Upper lobe of right lung (tissue), 1 donor: ENCODE results near the gene MIDN. TPM values are rescaled to one million over a fixed set of nuclear protein-coding genes. Genes with fewer than 3 reads are reported as not detected.
"Not testable (repeated sequence)": the region's sequence is repeated elsewhere in the genome, so short reads cannot be mapped to it uniquely, and the experiment has no call there.

ENCODE experiments used
- ATAC-seq: fragments of 200-7000 bp; cut with Tn5 transposase; one replicate; pipeline ENCODE4 v1.9.1; 2020; ENCODE audit warnings: mild to moderate bottlenecking, moderate library complexity
- DNase-seq: peaks from one replicate; pipeline ENCODE4 v3.0.0-alpha.2; 2020
- H3K27ac ChIP-seq: fragments of 200-600 bp; one replicate; pipeline ENCODE4 v1.8.0; 2022
- H3K27me3 ChIP-seq: fragments of 200-600 bp; one replicate; pipeline ENCODE4 v1.8.0; 2022; ENCODE audit warnings: mild to moderate bottlenecking
- H3K36me3 ChIP-seq: fragments of 200-600 bp; one replicate; pipeline ENCODE4 v1.8.0; 2022
- H3K4me1 ChIP-seq: fragments of 200-600 bp; one replicate; pipeline ENCODE4 v1.8.0; 2022
- H3K4me3 ChIP-seq: fragments of 200-600 bp; one replicate; pipeline ENCODE4 v1.8.0; 2022; ENCODE audit warnings: mild to moderate bottlenecking
- H3K9me3 ChIP-seq: fragments of 200-600 bp; one replicate; pipeline ENCODE4 v1.8.0; 2022
- intact Hi-C: fragments of 100-400 bp; cut with DNase I; formaldehyde crosslinking; loops from one replicate; pipeline ENCODE4 v1.11.0; 2022
- total RNA-seq: library from RNA; stranded (reverse); fragmentation: NEBNext Ultra II Directional; extraction: Animal tissue kit (Norgen Biotek cat#: 25700); gene quantifications from one replicate; pipeline ENCODE4 v1.2.1, GENCODE V29; 2021
- TF ChIP-seq, protein P1 (sequence below): fragments of 200-600 bp; IDR thresholded peaks from one replicate; pipeline ENCODE4 v1.8.0; 2022; ENCODE audit warnings: antibody characterized with exemption
- donor health status: DM: no; HTN: yes; CAD: no; lungs with severe emphysema.

The MIDN gene
- total RNA-seq, 1 donor from 2014 or later, result 135 TPM

DNA sequence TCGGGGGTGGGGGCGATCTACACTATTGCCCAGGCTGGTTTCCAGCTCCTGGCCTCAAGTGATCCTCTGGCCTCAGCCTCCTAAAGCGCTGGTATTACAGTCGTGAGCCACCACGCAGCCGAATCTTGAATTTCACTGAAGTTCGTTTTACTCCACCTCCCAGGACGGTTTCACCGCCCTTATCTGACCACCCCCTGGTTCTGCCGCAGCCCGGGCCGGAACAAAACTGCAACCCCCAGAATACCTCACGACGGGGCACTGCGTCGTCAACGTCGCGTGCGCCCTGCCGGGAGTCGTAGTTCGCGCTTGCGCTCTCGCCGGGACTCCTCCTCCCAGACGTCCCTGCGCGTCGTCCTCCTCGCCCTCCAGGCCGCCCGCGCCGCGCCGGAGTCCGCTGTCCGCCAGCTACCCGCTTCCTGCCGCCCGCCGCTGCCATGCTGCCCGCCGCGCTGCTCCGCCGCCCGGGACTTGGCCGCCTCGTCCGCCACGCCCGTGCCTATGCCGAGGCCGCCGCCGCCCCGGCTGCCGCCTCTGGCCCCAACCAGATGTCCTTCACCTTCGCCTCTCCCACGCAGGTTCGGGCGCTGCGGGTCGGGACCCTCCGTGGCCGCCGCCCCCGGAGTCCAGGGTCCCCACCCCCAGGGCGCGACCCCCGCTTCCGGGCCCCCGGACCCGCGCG, 6.8 kb upstream of the MIDN start, which contains the start of gene ATP5F1D:
ATP5F1D (plus strand) TSS at position 335 of the 679 bp plus-strand sequence; CDS start at position 435, 100 bp downstream.
- DNase-seq (peak; percentile 98), ATAC-seq (peak; percentile 78)
- Histone ChIP-seq H3K9me3 (no peaks in the 10 kb centered on the region), H3K36me3 (no peaks in the 10 kb centered on the region), H3K27me3 (no peaks in the 10 kb centered on the region), H3K4me3 (peak within 1 kb of the TSS; percentile 88), H3K27ac (peak within 1 kb of the TSS; percentile 86), H3K4me1 (peaks cover 56% of the 10 kb centered on the region)
- intact Hi-C loops, result no loop called here
- TF ChIP-seq, protein P1, sequence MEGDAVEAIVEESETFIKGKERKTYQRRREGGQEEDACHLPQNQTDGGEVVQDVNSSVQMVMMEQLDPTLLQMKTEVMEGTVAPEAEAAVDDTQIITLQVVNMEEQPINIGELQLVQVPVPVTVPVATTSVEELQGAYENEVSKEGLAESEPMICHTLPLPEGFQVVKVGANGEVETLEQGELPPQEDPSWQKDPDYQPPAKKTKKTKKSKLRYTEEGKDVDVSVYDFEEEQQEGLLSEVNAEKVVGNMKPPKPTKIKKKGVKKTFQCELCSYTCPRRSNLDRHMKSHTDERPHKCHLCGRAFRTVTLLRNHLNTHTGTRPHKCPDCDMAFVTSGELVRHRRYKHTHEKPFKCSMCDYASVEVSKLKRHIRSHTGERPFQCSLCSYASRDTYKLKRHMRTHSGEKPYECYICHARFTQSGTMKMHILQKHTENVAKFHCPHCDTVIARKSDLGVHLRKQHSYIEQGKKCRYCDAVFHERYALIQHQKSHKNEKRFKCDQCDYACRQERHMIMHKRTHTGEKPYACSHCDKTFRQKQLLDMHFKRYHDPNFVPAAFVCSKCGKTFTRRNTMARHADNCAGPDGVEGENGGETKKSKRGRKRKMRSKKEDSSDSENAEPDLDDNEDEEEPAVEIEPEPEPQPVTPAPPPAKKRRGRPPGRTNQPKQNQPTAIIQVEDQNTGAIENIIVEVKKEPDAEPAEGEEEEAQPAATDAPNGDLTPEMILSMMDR, result no peak

DNA sequence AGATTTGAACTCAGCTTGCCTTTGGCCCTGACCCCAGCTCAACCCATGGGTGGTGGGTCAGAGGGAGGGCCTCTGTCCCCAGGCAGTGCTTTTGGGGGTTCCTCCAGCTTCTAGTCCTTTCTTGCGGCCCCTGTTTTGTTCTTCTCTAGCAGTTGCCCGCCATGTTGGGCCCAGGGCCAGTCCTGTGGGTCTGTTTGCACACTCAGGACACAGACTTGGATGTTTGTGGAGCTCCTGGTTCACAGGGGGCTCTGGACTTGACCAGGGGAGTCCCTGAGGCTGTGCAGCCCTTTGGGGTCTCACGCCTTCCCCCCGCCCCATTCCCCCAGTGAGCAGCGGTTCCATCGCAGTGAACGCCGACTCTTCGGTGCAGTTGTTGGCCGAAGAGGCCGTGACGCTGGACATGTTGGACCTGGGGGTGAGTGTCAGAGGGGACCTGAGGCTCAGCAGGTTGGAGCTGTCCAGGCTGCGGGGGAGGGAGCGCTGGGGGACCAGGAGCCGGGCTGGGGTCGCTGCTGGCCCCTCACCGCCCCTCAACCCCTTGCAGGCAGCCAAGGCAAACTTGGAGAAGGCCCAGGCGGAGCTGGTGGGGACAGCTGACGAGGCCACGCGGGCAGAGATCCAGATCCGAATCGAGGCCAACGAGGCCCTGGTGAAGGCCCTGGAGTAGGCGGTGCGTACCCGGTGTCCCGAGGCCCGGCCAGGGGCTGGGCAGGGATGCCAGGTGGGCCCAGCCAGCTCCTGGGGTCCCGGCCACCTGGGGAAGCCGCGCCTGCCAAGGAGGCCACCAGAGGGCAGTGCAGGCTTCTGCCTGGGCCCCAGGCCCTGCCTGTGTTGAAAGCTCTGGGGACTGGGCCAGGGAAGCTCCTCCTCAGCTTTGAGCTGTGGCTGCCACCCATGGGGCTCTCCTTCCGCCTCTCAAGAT, 4.4 kb upstream of the MIDN start:
- TF ChIP-seq, protein P1, result peak; percentile 97
- H3K4me3 ChIP-seq, result peak overlapping the region; percentile 34
- H3K27me3 ChIP-seq, result no peaks in the 10 kb centered on the region
- no peaks in the 10 kb centered on the region for H3K9me3 ChIP-seq
- ATAC-seq (peak; percentile 61), DNase-seq (peak; percentile 93)
- intact Hi-C loops, result no loop called here
- peak overlapping the region; percentile 83 for H3K27ac ChIP-seq
- H3K36me3 ChIP-seq, result no peaks in the 10 kb centered on the region
- peaks cover 60% of the 10 kb centered on the region for H3K4me1 ChIP-seq

DNA sequence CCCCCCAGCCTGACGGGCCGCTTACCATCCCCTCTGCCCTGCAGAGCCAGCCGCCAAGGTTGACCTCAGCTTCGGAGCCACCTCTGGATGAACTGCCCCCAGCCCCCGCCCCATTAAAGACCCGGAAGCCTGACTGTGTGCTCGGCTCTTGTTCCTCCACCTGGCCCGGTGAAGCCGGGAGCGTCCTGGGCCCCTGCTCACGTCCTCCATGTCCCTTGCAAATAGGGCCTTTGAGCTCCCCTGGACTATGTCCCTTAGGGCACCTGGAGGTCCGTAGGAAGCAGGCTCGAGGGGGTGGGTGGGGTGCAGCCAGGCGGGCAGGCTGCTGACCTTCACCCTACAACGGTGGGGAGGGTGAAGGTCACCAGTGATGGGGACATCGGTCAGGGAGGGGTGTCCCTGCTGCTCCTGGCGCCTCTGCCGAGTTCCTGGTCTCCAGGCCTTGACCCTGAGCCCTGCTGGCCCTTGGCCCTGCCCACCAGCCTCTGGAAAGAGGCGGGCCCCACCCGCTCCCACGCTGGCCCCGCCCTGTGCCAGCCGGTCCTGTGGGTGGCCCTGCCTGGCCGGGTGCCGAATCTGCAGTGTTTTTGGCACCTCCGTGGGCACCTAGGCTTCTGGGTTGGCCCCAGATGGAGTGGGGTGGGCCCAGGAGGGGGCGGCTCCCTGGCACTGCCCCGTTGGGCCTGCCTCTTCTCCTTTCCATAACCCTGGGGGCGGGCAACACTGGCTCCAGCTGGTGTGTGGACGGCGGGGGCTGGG, 3.5 kb upstream of the MIDN start:
- intact Hi-C loops, result no loop called here
- H3K27me3 ChIP-seq, result no peaks in the 10 kb centered on the region
- DNase-seq (peak; percentile 92), ATAC-seq (peak; percentile 40)
- H3K4me1 ChIP-seq, result peaks cover 60% of the 10 kb centered on the region
- H3K27ac ChIP-seq, result peak overlapping the region; percentile 83
- no peaks in the 10 kb centered on the region for H3K36me3 ChIP-seq
- no peaks in the 10 kb centered on the region for H3K9me3 ChIP-seq
- TF ChIP-seq, protein P1, result no peak
- H3K4me3 ChIP-seq, result peak overlapping the region; percentile 34

DNA sequence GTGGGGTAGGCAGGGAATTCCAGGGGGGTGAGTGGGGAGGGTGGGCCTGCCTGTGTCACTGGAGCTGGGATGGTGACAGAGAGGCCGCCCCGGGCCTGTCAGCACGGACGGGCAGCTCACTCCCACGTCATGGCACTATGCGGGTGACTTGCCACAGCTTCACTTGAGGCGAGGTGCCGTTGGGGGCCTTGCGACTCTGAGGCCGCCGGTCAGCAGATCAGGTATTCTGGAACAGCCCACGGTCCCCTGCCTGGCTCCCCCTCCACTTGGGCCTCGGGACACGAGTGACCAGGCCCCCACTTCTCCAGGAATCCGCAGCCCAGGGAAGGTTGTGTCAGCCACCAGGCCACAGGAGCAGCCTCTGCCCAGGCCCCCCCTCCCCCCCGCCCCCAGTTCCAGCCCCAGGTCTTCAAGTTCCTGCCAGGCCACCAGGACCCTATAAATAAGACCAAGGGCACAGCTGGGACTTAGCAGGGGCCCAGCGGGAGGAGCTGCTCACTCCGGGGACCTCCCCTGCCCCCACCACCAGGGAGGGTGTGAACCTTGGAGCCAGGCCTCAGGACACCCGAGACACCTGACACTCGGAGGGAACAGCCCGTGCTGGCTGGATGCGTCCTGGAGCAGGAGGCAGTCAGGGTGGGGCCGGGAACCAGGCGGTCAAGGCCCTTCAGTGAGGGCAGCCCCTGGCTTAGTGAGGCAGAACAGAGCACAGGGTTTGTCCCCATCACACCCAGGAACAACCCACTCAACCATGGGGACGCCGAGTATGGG, 2.7 kb upstream of the MIDN start:
- TF ChIP-seq, protein P1, result no peak
- no peaks in the 10 kb centered on the region for H3K36me3 ChIP-seq
- peak overlapping the region; percentile 83 for H3K27ac ChIP-seq
- DNase-seq (peak; percentile 83), ATAC-seq (no peak)
- no peaks in the 10 kb centered on the region for H3K27me3 ChIP-seq
- intact Hi-C loops, result no loop called here
- H3K9me3 ChIP-seq, result no peaks in the 10 kb centered on the region
- peak overlapping the region; percentile 34 for H3K4me3 ChIP-seq
- peaks cover 56% of the 10 kb centered on the region for H3K4me1 ChIP-seq

DNA sequence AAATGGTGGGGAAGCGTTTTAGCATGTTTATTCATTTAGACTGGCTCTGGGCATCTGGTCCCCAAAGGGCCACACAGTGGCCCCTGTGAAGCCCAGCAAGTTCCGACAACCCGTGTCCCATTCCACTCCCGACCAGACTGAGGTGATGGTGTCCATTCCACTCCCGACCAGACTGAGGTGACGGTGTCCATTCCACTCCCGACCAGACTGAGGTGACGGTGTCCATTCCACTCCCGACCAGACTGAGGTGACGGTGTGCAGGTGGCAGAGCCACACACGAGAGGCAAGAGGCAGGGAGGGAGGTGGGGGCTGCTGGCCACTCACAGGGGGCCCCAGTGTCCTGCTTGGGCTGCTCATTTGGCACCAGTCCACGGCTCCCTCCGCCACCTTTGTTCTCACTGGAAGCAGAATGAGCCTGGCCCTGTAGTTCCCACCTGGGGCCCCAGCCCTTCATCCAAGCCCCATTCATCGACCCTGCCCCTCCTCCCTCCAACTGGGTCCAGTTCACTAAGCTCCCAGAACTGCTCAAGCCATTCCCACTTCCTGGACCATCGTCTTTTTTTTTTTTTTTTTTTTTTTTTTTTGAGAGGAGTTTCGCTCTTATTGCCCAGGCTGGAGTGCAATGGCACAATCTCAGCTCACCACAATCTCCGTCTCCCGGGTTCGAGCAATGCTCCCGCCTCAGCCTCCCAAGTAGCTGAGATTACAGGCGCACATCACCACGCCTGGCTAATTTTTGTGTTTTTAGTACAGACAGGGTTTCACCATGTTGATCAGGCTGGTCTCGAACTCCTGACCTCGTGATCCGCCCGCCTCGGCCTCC, 1.9 kb upstream of the MIDN start:
- Histone ChIP-seq H3K4me1 (peaks cover 49% of the 10 kb centered on the region), H3K27ac (peak overlapping the region; percentile 98)
- intact Hi-C loops, H3K36me3 ChIP-seq, H3K9me3 ChIP-seq, H3K27me3 ChIP-seq, DNase-seq, H3K4me3 ChIP-seq, ATAC-seq: not testable (repeated sequence)
